Measurements from ENCODE around the gene MCC. TPM values are rescaled to one million over a fixed set of nuclear protein-coding genes. Genes with fewer than 3 reads are reported as not detected.

MCC gene
- total RNA-seq, 4 donors from 2014 or later, result 17.0 to 24.8 (median 21.0) TPM

- Histone ChIP-seq H3K36me3 (no peaks in the 10 kb centered on the region), H3K4me1 (no peaks in the 10 kb centered on the region), H3K4me3 (no peak overlapping the region), H3K27me3 (no peaks in the 10 kb centered on the region), H3K27ac (replicated peaks in 1 of 4) (no peak overlapping the region), H3K9me3 (peaks cover 0 to 17% (median 7%) of the 10 kb centered on the region in 4 donors)
- TF ChIP-seq CTCF (IDR thresholded peaks at IDR 0.05) (no peak), POLR2A (IDR thresholded peaks at IDR 0.05; ENCODE audit: low read depth) (no peak), EP300 (IDR thresholded peaks at IDR 0.05) (no peak), POLR2AphosphoS5 (IDR thresholded peaks at IDR 0.05) (no peak)
- intact Hi-C loops (cut with DNase I), result no loop called here
- DNase-seq (ENCODE audit: extremely low spot score), result no peak
- 100% methylated on average over 1 of the region's 1 CpG for WGBS
These were observed 123.8 kb downstream of the MCC start for GRCh38 chr5:113364466-113364865.

- Histone ChIP-seq H3K4me1 (no peaks in the 10 kb centered on the region), H3K27ac (replicated peaks in 1 of 4) (no peak overlapping the region), H3K4me3 (no peak overlapping the region), H3K36me3 (no peaks in the 10 kb centered on the region), H3K9me3 (peaks cover 0 to 17% (median 7%) of the 10 kb centered on the region in 4 donors), H3K27me3 (no peaks in the 10 kb centered on the region)
- intact Hi-C loops (cut with DNase I), result no loop called here
- 94% methylated on average over 1 of the region's 1 CpG for WGBS
- DNase-seq (ENCODE audit: extremely low spot score), result no peak
- TF ChIP-seq POLR2AphosphoS5 (IDR thresholded peaks at IDR 0.05) (no peak), POLR2A (IDR thresholded peaks at IDR 0.05; ENCODE audit: low read depth) (no peak), EP300 (IDR thresholded peaks at IDR 0.05) (no peak), CTCF (IDR thresholded peaks at IDR 0.05) (no peak)
These were observed 126.6 kb downstream of the MCC start for GRCh38 chr5:113361701-113362100.

- H3K36me3 ChIP-seq, result no peaks in the 10 kb centered on the region
- H3K27me3 ChIP-seq, result no peaks in the 10 kb centered on the region
- DNase-seq (ENCODE audit: extremely low spot score), result no peak
- H3K4me1 ChIP-seq, result no peaks in the 10 kb centered on the region
- no peak for TF ChIP-seq POLR2A (IDR thresholded peaks at IDR 0.05; ENCODE audit: low read depth)
- no peak for TF ChIP-seq POLR2AphosphoS5 (IDR thresholded peaks at IDR 0.05)
- TF ChIP-seq EP300 (IDR thresholded peaks at IDR 0.05), result no peak
- TF ChIP-seq CTCF (IDR thresholded peaks at IDR 0.05), result no peak
- no peak overlapping the region for H3K4me3 ChIP-seq
- H3K27ac ChIP-seq (replicated peaks in 1 of 4), result no peak overlapping the region
- intact Hi-C loops (cut with DNase I), result no loop called here
- peaks cover 0 to 3% (median 1%) of the 10 kb centered on the region in 4 donors for H3K9me3 ChIP-seq
These were observed 128.8 kb downstream of the MCC start for GRCh38 chr5:113359419-113359818.

GRCh38 chr5:113358696-113359095 is 129.6 kb downstream of the MCC start:
- Histone ChIP-seq H3K4me3 (no peak overlapping the region), H3K4me1 (no peaks in the 10 kb centered on the region), H3K27me3 (no peaks in the 10 kb centered on the region), H3K9me3 (no peaks in the 10 kb centered on the region), H3K36me3 (no peaks in the 10 kb centered on the region), H3K27ac (replicated peaks in 1 of 4) (no peak overlapping the region)
- DNase-seq (ENCODE audit: extremely low spot score), result no peak
- intact Hi-C loops (cut with DNase I), result no loop called here
- WGBS, result 86% methylated on average over 3 of the region's 3 CpGs
- no peak for TF ChIP-seq EP300 (IDR thresholded peaks at IDR 0.05)
- TF ChIP-seq POLR2A (IDR thresholded peaks at IDR 0.05; ENCODE audit: low read depth), result no peak
- no peak for TF ChIP-seq POLR2AphosphoS5 (IDR thresholded peaks at IDR 0.05)
- no peak for TF ChIP-seq CTCF (IDR thresholded peaks at IDR 0.05)
